Epidermal melanocyte (primary cell): Measurements from ENCODE around the gene PSMC3.

Source experiments
- DNase-seq: peaks from one replicate; pipeline ENCODE4 v3.0.0; 2011; ENCODE audit warnings: low spot score; ENCODE audit not compliant: insufficient read length

The PSMC3 gene

GRCh38 chr11:47376525-47377371, 49.5 kb downstream of the PSMC3 start:
- DNase-seq: no peak

- DNase-seq: no peak
Observed at GRCh38 chr11:47376107-47376524, 50.1 kb downstream of the PSMC3 start.

GRCh38 chr11:47375546-47376085, 50.6 kb downstream of the PSMC3 start:
- no peak for DNase-seq

GRCh38 chr11:47375020-47375419, 51.2 kb downstream of the PSMC3 start:
- DNase-seq: no peak

- no peak for DNase-seq
Observed at GRCh38 chr11:47374720-47375019, 51.6 kb downstream of the PSMC3 start.

- DNase-seq: peak; percentile 59
Observed at GRCh38 chr11:47373876-47374719, 52.1 kb downstream of the PSMC3 start.

GRCh38 chr11:47372422-47372821, 53.8 kb downstream of the PSMC3 start:
- DNase-seq: no peak

GRCh38 chr11:47369676-47370075, 56.6 kb downstream of the PSMC3 start:
- no peak for DNase-seq
